NCI-H1436 treated with DMSO at 0.1 percent for 48 hours (cell line): ENCODE results near the gene ACTR5.
"Not testable (repeated sequence)": the region's sequence is repeated elsewhere in the genome, so short reads cannot be mapped to it uniquely, and the experiment has no call there.

Source experiments
- DNase-seq: peaks from one replicate; lab custom pipeline; 2025; lab: John Stamatoyannopoulos, UW

Gene ACTR5

DNA sequence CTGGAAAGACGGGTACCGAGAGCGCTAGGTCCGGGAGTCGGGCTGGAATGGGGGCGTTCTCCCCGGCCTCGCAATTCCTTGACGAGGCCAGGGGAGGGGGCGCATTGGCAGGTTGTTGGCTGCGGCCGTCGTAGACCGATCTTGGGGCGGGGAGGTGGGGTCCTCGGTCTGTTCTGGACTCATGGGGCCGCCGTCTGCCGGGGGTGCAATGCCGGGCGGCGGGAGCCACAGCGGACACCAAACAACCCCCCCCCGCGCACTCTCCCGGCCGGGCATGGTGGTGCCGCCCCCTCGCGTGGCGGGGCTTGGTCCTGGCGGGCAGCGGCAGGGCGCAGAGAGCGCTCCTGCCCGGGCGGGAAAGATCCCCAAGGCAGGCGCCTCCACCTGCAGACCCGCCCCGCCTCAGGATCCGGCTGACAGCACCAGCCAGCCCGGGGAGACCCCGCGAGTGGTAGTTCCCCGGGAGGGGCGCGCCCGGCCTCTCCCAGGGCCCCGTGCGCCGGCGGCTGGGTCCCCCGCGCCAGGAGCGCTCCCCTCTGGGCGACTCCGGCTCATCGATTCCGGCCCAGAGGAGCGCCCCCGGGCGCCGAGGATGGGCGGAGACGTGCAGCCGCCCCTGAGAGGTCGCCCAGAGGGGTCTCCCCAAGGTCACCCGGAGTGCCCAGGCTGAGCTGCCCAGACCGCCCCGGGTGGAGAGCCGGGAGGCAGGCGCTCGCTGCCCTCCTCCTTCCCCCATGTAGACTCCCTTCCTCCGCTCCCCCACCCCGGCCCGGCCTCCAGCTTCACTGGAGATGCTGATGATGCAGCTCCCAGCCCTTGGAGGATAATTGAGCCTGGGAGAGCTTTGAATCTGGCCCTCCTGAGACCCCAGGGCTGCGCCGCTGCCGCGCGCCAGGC lies 57.9 kb downstream of the ACTR5 start:
- no peak for DNase-seq

DNA sequence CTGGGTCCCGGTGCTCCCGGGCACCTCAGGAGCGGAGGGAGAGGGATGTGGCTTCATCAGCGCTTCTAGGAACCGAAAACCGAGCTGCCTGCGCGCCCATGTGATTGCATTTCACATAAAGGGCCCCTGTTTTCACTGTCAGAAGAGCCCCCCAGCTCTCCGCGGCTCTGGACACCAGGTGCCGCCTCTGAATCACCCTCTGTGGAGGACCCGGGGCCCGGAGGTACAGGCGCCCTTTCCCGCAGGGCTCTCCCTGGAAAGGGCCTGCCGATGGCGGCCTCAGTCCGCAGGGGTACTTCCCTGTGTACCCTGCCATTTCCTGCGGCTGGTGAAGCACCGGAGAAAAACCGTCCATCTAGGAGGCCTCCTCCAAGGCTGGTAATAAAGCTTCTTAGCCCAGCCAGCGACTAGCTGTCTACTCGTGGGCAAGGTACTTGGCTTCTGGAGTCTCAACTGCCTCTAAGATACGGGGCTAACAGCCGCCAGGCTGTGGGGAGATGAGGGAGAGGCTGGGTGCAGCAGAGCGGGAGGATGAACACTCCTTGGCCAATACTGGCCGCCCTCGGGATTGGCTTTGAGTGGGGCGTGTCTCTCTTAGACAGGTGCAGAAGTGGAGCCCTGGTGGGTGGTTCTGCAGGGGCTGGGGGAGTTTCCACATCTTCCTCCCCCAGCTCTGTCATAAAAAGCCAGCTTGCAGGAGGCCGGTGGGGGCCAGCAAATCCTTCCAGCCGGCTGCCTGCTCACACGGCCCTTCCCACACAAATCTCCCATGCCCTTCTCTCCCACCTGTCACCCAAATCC lies 58.8 kb downstream of the ACTR5 start:
- no peak for DNase-seq

DNA sequence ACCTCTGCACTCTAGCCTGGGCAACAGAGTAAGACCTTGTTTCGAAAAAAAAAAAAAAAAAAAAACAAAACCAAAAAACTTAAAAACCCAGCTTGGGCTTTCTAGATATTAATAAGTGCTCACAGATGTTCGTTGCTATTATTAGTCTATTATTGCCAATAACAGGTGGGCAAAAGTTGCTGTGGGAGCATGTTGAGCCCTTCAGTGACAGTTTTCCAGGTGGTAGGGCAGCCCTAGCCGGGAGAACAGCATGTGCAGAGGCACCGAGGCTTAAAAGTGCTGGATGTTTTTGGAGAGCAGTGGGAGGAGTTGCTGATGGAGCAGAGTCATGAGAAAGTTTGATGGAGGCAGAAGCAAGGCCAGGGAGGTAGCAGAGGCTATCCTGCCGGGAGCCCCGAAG lies 61.7 kb downstream of the ACTR5 start:
- DNase-seq = no peak

DNA sequence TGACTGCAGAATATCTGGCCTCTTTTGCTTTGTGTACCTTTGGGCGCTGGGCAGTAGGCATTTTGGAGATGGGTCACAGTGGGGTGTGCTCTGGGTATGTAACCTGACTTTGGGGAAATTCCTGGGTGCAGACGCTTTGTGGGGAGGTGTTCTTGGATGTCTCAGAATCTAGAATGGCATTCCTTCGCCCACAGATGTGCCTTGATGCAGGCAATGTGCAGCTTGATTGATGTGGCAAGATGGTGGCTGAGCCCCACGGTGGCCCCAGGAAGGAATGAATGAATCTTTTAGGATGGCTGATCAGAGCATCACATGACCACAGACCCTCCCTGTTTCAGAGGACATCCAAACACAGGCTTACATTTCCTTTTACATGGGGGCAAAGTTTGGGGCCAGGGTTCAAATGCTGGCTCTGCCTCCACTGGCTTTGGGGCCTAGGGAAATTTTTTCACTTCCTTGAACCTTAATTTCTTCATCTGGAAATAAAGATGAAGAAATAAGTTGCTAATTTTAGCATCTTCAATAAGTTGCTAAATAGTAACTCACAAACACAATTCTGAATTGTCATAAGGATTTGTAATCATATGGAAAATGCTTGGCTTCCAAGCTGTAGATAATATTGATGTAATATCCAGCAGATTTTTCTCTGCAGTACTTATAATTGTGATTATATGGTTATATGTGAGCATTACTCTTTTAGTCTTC lies 62.8 kb downstream of the ACTR5 start:
- DNase-seq = no peak

DNA sequence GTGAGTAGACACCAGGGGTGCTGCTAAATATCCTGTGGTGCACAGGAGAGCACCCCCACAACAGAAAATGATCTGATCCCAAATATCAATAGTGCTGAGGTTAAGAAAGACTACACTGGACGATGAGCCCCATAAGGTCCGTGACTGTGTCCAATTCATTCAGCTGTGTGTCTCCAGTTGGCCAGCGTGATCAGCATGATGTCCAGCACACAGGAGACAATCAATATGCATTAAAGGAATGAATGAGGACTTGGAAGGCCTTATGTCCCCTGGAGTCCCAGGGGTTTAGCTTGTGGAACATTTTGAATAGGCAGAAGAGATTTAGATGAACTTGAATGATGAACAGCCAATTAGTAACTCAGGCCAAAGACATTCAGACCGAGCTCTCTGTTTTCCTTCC lies 63.5 kb downstream of the ACTR5 start:
- DNase-seq = no peak

DNA sequence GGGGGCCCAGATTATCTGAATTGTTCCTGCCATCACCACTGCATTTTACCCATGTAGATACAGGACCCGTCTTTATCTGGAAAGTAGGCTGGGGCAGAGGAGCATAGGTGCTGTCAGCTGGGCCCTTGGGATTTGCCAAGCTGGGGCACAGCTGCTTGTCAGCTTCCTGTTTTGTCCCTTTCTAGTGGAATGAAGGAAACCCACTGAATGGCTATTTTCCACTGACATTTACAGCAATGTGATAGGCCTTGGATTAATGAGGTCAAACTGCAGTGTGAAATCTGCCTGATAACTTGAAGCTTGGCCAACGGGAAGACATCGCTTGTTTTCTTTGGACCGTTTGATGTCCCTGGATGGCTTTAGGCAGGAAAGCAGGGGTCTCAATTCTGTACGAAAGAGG lies 63.9 kb downstream of the ACTR5 start:
- DNase-seq = no peak

DNA sequence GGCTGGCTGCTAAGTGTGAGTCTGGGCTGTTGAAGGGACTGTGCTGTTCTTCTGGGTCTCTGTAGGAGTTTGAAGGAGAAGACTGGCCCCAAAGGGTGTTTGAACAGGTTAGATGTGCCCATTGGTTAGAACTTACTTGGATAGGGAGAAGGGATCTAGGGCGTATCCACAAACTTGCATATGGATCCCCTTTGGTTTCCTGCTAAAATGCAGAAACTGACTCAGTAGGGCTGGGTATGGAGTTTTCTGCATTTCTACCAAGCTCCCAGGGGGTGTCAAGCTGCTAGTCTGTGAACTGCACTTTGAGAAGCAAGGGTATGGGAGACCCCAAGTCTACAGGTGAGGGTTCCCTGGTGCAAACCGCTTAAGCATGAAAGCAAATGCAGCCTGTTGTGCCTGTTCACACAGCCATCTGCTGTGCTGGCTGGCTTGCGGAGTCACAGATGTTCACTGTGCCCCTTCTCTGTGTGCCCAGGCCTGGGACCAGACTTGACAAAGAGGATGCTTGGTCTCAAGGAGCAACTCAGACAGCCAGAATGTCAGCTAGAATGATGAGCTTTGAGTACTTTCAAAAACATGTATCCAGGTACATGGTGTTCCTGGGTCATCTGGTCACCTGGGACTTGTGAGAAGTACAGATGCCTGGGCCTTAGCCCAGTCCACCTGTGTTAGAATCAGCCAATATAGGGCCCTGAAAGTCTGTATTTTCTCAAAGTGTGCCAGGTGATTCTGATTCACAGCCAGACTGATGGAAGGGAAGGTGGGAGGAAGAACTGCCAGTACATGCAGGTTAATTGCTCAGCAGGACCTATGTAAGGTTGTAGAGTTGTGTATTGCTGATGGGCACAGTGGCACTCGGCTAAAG lies 64.7 kb downstream of the ACTR5 start:
- DNase-seq = no peak

DNA sequence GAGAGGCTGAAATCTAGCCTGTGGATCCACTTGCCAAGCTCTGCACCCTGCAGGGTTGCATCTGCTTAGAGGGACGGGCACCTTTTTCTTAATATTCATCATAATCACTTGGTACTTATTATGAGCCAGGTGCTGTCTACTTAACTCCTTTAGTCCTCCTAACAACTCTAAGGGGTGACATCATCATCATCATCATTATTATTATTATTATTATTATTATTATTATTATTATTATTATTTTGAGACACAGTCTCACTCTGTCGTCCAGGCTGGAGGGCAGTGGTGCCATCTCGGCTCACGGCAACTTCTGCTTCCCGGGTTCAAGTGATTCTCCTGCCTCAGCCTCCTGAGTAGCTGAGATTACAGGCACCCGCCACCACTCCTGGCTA lies 65.3 kb downstream of the ACTR5 start:
- not testable (repeated sequence) for DNase-seq

DNA sequence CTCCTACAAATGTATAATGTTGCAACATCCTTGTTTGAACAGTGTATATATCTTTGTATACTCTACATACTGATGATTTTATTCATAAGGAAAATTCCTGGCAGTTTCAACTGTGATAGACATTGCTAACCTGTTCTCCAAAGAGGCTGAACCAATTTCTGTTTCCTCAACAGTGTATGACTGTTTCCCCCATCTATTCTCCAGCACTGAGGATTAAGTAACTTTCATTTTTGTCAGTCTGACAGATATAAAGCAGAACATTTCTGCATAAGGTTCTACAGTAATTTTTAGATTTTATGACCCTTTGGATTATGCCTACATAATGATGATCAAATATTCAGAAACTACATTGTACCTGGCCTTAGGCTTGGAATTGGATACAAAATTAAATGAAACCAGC lies 67.2 kb downstream of the ACTR5 start:
- no peak for DNase-seq

DNA sequence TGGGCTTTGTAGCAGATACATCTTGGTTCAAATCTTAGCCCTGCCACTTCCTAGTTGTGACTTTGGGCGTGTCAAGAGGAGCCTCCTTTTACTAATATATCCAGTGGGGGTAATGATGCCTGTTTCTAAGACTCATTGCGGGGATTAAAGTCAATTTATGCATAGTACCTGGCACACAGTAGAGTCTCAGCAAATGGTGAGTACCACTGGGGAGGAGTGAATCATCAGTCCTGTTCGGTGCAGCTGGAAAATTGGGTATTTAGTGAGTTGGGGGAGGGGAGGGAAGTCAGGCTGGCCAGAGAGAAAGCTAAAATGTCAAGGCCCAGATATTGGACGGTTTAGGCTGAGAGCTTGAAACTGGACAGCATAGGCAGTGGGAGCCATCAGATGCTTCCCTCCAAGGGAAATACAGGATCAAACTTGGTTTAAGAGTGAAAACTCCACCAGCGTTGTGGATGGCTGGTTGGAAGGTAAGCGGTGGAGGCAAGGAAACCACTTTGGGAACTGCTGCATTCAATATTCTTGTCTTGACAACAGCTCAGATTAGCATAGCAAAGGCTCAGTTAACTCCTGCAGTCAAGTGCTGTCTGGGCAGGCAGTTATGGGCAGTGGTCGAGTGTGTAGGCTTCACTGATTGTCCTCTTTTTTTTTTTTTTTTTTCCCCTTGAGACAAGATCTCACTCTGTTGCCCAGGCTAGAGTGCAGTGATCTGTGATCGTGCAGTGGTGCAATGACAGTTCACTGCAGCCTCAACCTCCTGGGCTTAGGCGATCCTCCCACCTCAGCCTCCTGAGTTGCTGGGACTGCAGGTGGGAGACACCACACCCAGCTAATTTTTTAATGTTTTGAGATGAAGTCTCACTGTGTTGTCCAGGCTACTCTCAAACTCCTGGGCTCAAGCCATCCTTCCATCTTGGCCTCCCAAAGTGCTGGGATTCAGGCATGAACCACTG lies 70.1 kb downstream of the ACTR5 start:
- no peak for DNase-seq
